Esophagus muscularis mucosa (tissue), 3 donors: ENCODE data around the gene SIM1.

Experiments used
- POLR2A ChIP-seq: fragments of 450-650 bp; IDR thresholded peaks from one replicate; pipeline ENCODE4 v1.6.1; 2017; ENCODE audit warnings: antibody characterized with exemption, moderate library complexity, mild to moderate bottlenecking, low read depth
- POLR2AphosphoS5 ChIP-seq, 2 donors: sonication (generic); formaldehyde crosslinking; IDR thresholded peaks; one replicate each; pipeline ENCODE4 v1.6.1; 2017; ENCODE audit warnings: antibody characterized with exemption in 2 of 2
- TF ChIP-seq, protein P1 (sequence below), 3 experiments: fragments of 200-600 bp in 2 of 3; fragments of 450-650 bp in 1 of 3; sonication (generic) in 2 of 3; IDR thresholded peaks; one replicate each; pipeline ENCODE4 v1.5.1; 2017 to 2019; ENCODE audit warnings: antibody characterized with exemption in 3 of 3, mild to moderate bottlenecking in 2 of 3, moderate library complexity in 1 of 3

DNA sequence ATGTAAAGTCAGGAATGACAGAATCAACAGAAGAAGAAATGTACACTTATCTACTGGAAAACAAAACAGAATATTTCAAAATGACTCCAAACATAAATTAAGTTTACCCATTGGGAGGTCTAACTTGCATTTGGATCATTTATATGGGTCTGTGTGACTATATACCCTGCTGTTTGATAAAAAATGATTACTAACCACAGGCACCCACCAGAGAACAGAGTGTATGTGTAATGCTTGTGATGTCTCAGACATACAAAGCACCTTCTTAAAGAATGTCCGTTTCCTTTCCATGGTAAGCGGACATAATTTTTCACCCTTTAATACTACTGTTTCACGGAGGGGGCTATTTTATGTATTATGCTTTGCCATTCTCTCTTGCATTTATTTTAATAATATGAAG, 19.2 kb downstream of the SIM1 start:
- TF ChIP-seq, protein P1, sequence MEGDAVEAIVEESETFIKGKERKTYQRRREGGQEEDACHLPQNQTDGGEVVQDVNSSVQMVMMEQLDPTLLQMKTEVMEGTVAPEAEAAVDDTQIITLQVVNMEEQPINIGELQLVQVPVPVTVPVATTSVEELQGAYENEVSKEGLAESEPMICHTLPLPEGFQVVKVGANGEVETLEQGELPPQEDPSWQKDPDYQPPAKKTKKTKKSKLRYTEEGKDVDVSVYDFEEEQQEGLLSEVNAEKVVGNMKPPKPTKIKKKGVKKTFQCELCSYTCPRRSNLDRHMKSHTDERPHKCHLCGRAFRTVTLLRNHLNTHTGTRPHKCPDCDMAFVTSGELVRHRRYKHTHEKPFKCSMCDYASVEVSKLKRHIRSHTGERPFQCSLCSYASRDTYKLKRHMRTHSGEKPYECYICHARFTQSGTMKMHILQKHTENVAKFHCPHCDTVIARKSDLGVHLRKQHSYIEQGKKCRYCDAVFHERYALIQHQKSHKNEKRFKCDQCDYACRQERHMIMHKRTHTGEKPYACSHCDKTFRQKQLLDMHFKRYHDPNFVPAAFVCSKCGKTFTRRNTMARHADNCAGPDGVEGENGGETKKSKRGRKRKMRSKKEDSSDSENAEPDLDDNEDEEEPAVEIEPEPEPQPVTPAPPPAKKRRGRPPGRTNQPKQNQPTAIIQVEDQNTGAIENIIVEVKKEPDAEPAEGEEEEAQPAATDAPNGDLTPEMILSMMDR (IDR thresholded peaks at IDR 0.05): no peak
- no peak for TF ChIP-seq POLR2AphosphoS5 (IDR thresholded peaks at IDR 0.05)
- TF ChIP-seq POLR2A: no peak
